ENCODE results near the gene ABHD5. TPM values are rescaled to one million over a fixed set of nuclear protein-coding genes. Genes with fewer than 3 reads are reported as not detected.

Gene ABHD5
- total and polyA plus RNA-seq, 2 donors from 2014 or later: 19.0 to 21.1 TPM

- H3K4me3 ChIP-seq (ENCODE audit: low read length in 3 of 3): no peak overlapping the region
- H3K9me3 ChIP-seq (ENCODE audit: control insufficient read depth in 2 of 3, insufficient read depth in 1 of 3, low read length in 3 of 3): no peaks in the 10 kb centered on the region
- peak; percentile 19 for TF ChIP-seq CTCF (IDR thresholded peaks at IDR 0.05; ENCODE audit: borderline replicate concordance, extremely low read depth, insufficient read depth)
- H3K9ac ChIP-seq (ENCODE audit: low read length in 3 of 3): no peak overlapping the region
- no peak for FAIRE-seq
- no peaks in the 10 kb centered on the region for H3K27me3 ChIP-seq (ENCODE audit: control insufficient read depth, insufficient read depth, low read length)
- DNase-seq: peak in 3 of 5 donors; percentile 18 to 83 (median 37)
- H3K27ac ChIP-seq (ENCODE audit: low read depth in 2 of 2, low read length in 2 of 2): peak overlapping the region; percentile 15 to 16
- H3K36me3 ChIP-seq (ENCODE audit: control insufficient read depth in 2 of 3, insufficient read depth in 3 of 3, low read length in 3 of 3): no peaks in the 10 kb centered on the region
- intact Hi-C loops (cut with DNase I): no loop called here
- peaks cover 0 to 13% (median 4%) of the 10 kb centered on the region in 3 donors for H3K4me1 ChIP-seq (ENCODE audit: control insufficient read depth in 2 of 3, insufficient read depth in 2 of 3, low read depth in 1 of 3, low read length in 3 of 3)
These were observed 68.6 kb downstream of the ABHD5 start for GRCh38 chr3:43759297-43759782.

GRCh38 chr3:43759938-43760337 is 69.2 kb downstream of the ABHD5 start:
- Histone ChIP-seq H3K27ac (ENCODE audit: low read depth in 2 of 2, low read length in 2 of 2) (no peak overlapping the region), H3K9me3 (ENCODE audit: control insufficient read depth in 2 of 3, insufficient read depth in 1 of 3, low read length in 3 of 3) (no peaks in the 10 kb centered on the region), H3K9ac (ENCODE audit: low read length in 3 of 3) (no peak overlapping the region), H3K27me3 (ENCODE audit: control insufficient read depth, insufficient read depth, low read length) (no peaks in the 10 kb centered on the region), H3K36me3 (ENCODE audit: control insufficient read depth in 2 of 3, insufficient read depth in 3 of 3, low read length in 3 of 3) (no peaks in the 10 kb centered on the region), H3K4me3 (ENCODE audit: low read length in 3 of 3) (no peak overlapping the region), H3K4me1 (ENCODE audit: control insufficient read depth in 2 of 3, insufficient read depth in 2 of 3, low read depth in 1 of 3, low read length in 3 of 3) (peaks cover 0 to 13% (median 4%) of the 10 kb centered on the region in 3 donors)
- FAIRE-seq (no peak), DNase-seq (no peak)
- no peak for TF ChIP-seq CTCF (IDR thresholded peaks at IDR 0.05; ENCODE audit: borderline replicate concordance, extremely low read depth, insufficient read depth)
- intact Hi-C loops (cut with DNase I): no loop called here

GRCh38 chr3:43760938-43761337 is 70.2 kb downstream of the ABHD5 start:
- DNase-seq (no peak), FAIRE-seq (no peak)
- Histone ChIP-seq H3K27ac (ENCODE audit: low read depth in 2 of 2, low read length in 2 of 2) (no peak overlapping the region), H3K4me3 (ENCODE audit: low read length in 3 of 3) (no peak overlapping the region), H3K27me3 (ENCODE audit: control insufficient read depth, insufficient read depth, low read length) (no peaks in the 10 kb centered on the region), H3K36me3 (ENCODE audit: control insufficient read depth in 2 of 3, insufficient read depth in 3 of 3, low read length in 3 of 3) (no peaks in the 10 kb centered on the region), H3K9me3 (ENCODE audit: control insufficient read depth in 2 of 3, insufficient read depth in 1 of 3, low read length in 3 of 3) (no peaks in the 10 kb centered on the region), H3K9ac (ENCODE audit: low read length in 3 of 3) (peak overlapping the region in 1 of 3 donors; percentile 15), H3K4me1 (ENCODE audit: control insufficient read depth in 2 of 3, insufficient read depth in 2 of 3, low read depth in 1 of 3, low read length in 3 of 3) (peaks cover 0 to 13% (median 4%) of the 10 kb centered on the region in 3 donors)
- intact Hi-C loops (cut with DNase I): no loop called here
- no peak for TF ChIP-seq CTCF (IDR thresholded peaks at IDR 0.05; ENCODE audit: borderline replicate concordance, extremely low read depth, insufficient read depth)

- FAIRE-seq (no peak), DNase-seq (no peak)
- no peak overlapping the region for H3K9ac ChIP-seq (ENCODE audit: low read length in 3 of 3)
- H3K4me1 ChIP-seq (ENCODE audit: control insufficient read depth in 2 of 3, insufficient read depth in 2 of 3, low read depth in 1 of 3, low read length in 3 of 3): peaks cover 0 to 13% (median 4%) of the 10 kb centered on the region in 3 donors
- intact Hi-C loops (cut with DNase I): no loop called here
- H3K27ac ChIP-seq (ENCODE audit: low read depth in 2 of 2, low read length in 2 of 2): no peak overlapping the region
- TF ChIP-seq CTCF (IDR thresholded peaks at IDR 0.05; ENCODE audit: borderline replicate concordance, extremely low read depth, insufficient read depth): no peak
- no peaks in the 10 kb centered on the region for H3K27me3 ChIP-seq (ENCODE audit: control insufficient read depth, insufficient read depth, low read length)
- H3K36me3 ChIP-seq (ENCODE audit: control insufficient read depth in 2 of 3, insufficient read depth in 3 of 3, low read length in 3 of 3): no peaks in the 10 kb centered on the region
- no peaks in the 10 kb centered on the region for H3K9me3 ChIP-seq (ENCODE audit: control insufficient read depth in 2 of 3, insufficient read depth in 1 of 3, low read length in 3 of 3)
- no peak overlapping the region for H3K4me3 ChIP-seq (ENCODE audit: low read length in 3 of 3)
These were observed 71.7 kb downstream of the ABHD5 start for GRCh38 chr3:43762451-43762850.

All from kidney (tissue), 14 donors.